ENCODE measurements around the gene SLC25A13.
A peak's percentile ranks its signal among the peaks of the same experiment; 100 is the strongest.

SLC25A13 gene

DNA sequence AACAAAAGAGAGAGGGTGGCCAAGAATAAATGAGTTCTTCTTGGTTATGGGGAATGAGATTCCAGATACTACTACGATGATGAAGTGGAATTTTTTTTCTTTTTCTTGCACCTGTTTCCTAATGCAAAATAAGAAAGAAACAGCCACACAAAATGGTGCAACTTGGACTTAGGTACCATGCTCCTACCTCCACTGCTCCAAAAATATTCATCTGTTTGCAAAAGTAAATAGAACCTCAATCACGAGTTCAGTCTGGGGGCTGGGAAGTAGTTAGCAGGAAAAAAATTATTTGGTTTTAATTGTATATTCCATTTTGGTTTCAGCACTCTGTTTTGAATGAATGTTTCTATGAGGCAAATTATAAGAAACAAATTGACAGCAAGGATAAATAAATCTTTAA lies 73.5 kb downstream of the SLC25A13 start:
- Histone ChIP-seq H3K27ac (ENCODE audit: insufficient read depth in 1 of 2, low read depth in 1 of 2, low read length in 2 of 2, poor library complexity in 1 of 2, severe bottlenecking in 2 of 2) (no peak overlapping the region), H3K4me1 (ENCODE audit: control extremely low read depth in 1 of 4, control insufficient read depth in 4 of 4, insufficient read depth in 4 of 4, low read length in 3 of 4) (peaks cover 0 to 1% (median 0%) of the 10 kb centered on the region in 4 experiments), H3K4me3 (ENCODE audit: control insufficient read depth in 1 of 7, extremely low read depth in 1 of 7, insufficient read depth in 4 of 7, low read depth in 2 of 7, low read length in 6 of 7) (no peak overlapping the region), H3K27me3 (replicated peaks in 2 of 5; ENCODE audit: control insufficient read depth in 4 of 5, insufficient read depth in 5 of 5, low read length in 4 of 5) (no peaks in the 10 kb centered on the region), H3K36me3 (ENCODE audit: control insufficient read depth in 4 of 4, insufficient read depth in 4 of 4, low read length in 3 of 4) (peaks cover 0 to 3% (median 1%) of the 10 kb centered on the region in 4 experiments), H3K9me3 (ENCODE audit: control extremely low read depth in 1 of 5, control insufficient read depth in 4 of 5, insufficient read depth in 2 of 5, low read depth in 1 of 5, low read length in 4 of 5) (peaks cover 0 to 5% (median 0%) of the 10 kb centered on the region in 5 experiments)
- no CpG with 5 or more reads among the region's 2 CpGs for WGBS (ENCODE audit: insufficient coverage)
- DNase-seq: no peak
- ChIA-PET CTCF (no interaction called here), POLR2A (no interaction called here)

DNA sequence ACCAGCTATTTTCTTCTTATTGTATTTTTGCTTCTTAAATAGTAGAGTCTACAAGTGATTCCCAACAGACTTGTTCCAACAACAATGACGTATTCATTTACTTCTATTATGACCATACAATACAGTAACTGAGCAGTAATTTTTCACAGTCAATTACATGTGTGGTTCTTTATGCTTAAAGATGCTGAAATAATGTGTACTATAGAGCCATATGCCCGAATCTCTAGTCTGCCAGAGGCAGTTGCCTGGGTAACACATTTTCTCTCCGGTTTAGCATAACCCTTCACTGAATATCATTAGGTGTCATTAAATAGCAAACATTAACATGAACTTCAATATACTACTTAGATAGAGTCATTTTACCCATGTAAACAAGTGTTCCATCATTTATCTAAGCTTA lies 75.0 kb downstream of the SLC25A13 start:
- H3K27me3 ChIP-seq (replicated peaks in 2 of 5; ENCODE audit: control insufficient read depth in 4 of 5, insufficient read depth in 5 of 5, low read length in 4 of 5): no peaks in the 10 kb centered on the region
- 100% methylated on average over 1 of the region's 3 CpGs for WGBS (ENCODE audit: insufficient coverage)
- peaks cover 0 to 5% (median 0%) of the 10 kb centered on the region in 5 experiments for H3K9me3 ChIP-seq (ENCODE audit: control extremely low read depth in 1 of 5, control insufficient read depth in 4 of 5, insufficient read depth in 2 of 5, low read depth in 1 of 5, low read length in 4 of 5)
- H3K4me1 ChIP-seq (ENCODE audit: control extremely low read depth in 1 of 4, control insufficient read depth in 4 of 4, insufficient read depth in 4 of 4, low read length in 3 of 4): peaks cover 0 to 15% (median 5%) of the 10 kb centered on the region in 4 experiments
- ChIA-PET CTCF (no interaction called here), POLR2A (no interaction called here)
- H3K27ac ChIP-seq (ENCODE audit: insufficient read depth in 1 of 2, low read depth in 1 of 2, low read length in 2 of 2, poor library complexity in 1 of 2, severe bottlenecking in 2 of 2): no peak overlapping the region
- no peak for DNase-seq
- peaks cover 0 to 2% (median 0%) of the 10 kb centered on the region in 4 experiments for H3K36me3 ChIP-seq (ENCODE audit: control insufficient read depth in 4 of 4, insufficient read depth in 4 of 4, low read length in 3 of 4)
- H3K4me3 ChIP-seq (ENCODE audit: control insufficient read depth in 1 of 7, extremely low read depth in 1 of 7, insufficient read depth in 4 of 7, low read depth in 2 of 7, low read length in 6 of 7): no peak overlapping the region

DNA sequence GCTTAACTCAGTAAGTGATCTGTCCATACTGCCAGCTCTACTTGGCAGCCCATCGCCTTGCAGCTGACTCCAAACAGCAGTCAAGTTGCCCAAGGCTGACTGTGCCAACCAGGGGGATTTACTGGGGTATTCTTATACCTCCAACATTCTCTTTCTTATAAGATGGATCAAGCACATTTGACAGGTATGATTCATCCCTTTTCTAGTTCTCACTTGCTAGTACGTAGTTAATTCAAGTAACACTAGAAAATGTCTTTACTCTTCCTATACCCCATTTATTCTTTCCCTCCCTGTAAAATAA lies 77.0 kb downstream of the SLC25A13 start:
- Histone ChIP-seq H3K9me3 (ENCODE audit: control extremely low read depth in 1 of 5, control insufficient read depth in 4 of 5, insufficient read depth in 2 of 5, low read depth in 1 of 5, low read length in 4 of 5) (no peaks in the 10 kb centered on the region), H3K27me3 (replicated peaks in 2 of 5; ENCODE audit: control insufficient read depth in 4 of 5, insufficient read depth in 5 of 5, low read length in 4 of 5) (no peaks in the 10 kb centered on the region), H3K4me3 (ENCODE audit: control insufficient read depth in 1 of 7, extremely low read depth in 1 of 7, insufficient read depth in 4 of 7, low read depth in 2 of 7, low read length in 6 of 7) (no peak overlapping the region), H3K36me3 (ENCODE audit: control insufficient read depth in 4 of 4, insufficient read depth in 4 of 4, low read length in 3 of 4) (no peaks in the 10 kb centered on the region), H3K4me1 (ENCODE audit: control extremely low read depth in 1 of 4, control insufficient read depth in 4 of 4, insufficient read depth in 4 of 4, low read length in 3 of 4) (peaks cover 0 to 25% (median 7%) of the 10 kb centered on the region in 4 experiments), H3K27ac (ENCODE audit: insufficient read depth in 1 of 2, low read depth in 1 of 2, low read length in 2 of 2, poor library complexity in 1 of 2, severe bottlenecking in 2 of 2) (no peak overlapping the region)
- CTCF ChIA-PET: no interaction called here
- WGBS (ENCODE audit: insufficient coverage): 100% methylated on average over 1 of the region's 2 CpGs
- POLR2A ChIA-PET: no interaction called here
- no peak for DNase-seq

DNA sequence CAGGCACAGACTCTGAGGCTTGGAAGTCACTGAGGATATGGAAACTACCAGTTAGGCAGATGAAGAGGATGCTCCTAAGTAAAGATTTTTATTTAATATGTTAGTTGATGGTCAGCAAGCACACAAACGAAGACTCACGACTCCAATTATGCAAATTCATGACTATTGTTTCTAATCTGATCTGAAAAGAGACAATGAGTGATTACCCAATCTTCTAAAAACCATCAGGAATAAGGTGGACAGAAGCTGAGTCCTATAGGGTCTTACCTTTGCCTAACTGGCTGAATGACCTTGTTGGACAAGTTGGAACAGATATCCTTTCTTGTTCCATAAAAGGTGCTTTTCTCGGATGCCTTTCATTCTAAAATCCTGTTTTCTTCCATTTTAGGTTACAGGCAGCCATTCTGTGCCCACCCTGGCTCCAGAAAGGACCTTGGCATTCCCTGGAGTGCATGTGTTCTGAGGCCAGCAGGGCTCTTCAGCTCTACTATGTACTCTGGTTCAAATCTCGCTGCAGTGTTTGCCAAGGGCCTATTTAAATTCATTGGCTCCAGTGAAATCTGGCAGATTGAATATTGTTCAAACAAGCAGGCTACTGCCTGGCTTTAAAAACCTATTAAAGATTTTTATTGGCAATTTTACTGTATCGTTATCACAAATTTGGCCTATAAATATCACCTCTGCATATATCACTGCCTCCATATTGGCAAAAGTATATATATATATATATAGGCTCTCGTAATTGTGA lies 77.5 kb downstream of the SLC25A13 start:
- POLR2A ChIA-PET: no interaction called here
- Histone ChIP-seq H3K9me3 (ENCODE audit: control extremely low read depth in 1 of 5, control insufficient read depth in 4 of 5, insufficient read depth in 2 of 5, low read depth in 1 of 5, low read length in 4 of 5) (no peaks in the 10 kb centered on the region), H3K4me3 (ENCODE audit: control insufficient read depth in 1 of 7, extremely low read depth in 1 of 7, insufficient read depth in 4 of 7, low read depth in 2 of 7, low read length in 6 of 7) (no peak overlapping the region), H3K27ac (ENCODE audit: insufficient read depth in 1 of 2, low read depth in 1 of 2, low read length in 2 of 2, poor library complexity in 1 of 2, severe bottlenecking in 2 of 2) (no peak overlapping the region), H3K4me1 (ENCODE audit: control extremely low read depth in 1 of 4, control insufficient read depth in 4 of 4, insufficient read depth in 4 of 4, low read length in 3 of 4) (peaks cover 0 to 25% (median 7%) of the 10 kb centered on the region in 4 experiments), H3K27me3 (replicated peaks in 2 of 5; ENCODE audit: control insufficient read depth in 4 of 5, insufficient read depth in 5 of 5, low read length in 4 of 5) (no peaks in the 10 kb centered on the region), H3K36me3 (ENCODE audit: control insufficient read depth in 4 of 4, insufficient read depth in 4 of 4, low read length in 3 of 4) (no peaks in the 10 kb centered on the region)
- 96% methylated on average over 2 of the region's 6 CpGs for WGBS (ENCODE audit: insufficient coverage)
- CTCF ChIA-PET: no interaction called here
- no peak for DNase-seq

DNA sequence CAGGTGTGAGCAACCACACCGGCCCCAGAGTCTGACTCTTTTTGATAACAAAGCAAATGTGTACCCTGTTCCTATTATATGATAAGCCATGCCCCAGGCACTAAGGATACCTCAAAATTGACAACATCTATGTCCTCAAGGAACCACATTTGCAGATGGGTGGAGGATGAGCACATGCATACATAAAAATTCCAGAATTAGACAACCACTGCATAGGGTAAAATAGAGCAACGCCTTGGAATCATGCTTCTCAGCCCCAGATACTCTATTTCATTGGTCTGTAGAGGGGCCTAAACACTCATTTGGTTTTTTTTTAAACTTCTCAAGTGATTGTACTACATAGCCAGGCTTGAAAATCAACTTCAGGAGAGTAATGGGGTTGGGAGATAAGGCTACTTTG lies 78.7 kb downstream of the SLC25A13 start:
- no peak for DNase-seq
- WGBS (ENCODE audit: insufficient coverage): 100% methylated on average over 2 of the region's 2 CpGs

DNA sequence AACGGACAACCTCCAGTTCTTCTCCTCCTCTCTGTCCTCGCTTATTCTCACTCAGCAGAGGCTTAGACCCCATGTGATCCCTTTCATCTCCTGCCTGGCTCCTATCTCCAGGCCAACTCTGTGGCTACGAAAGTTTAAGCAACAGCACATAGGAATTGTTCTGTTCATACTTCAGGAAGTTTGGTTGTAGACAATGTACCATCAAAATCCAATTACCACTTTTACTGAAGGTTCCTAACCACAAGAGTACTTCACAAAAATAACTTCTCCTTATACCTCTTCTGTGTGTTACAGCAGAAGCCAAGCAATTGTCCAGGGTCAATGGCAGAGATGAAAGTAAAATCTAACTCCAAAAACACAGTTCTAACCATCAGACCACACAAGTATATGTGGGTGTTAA lies 80.0 kb downstream of the SLC25A13 start:
- ChIA-PET POLR2A (no interaction called here), CTCF (no interaction called here)
- no peak overlapping the region for H3K27ac ChIP-seq (ENCODE audit: insufficient read depth in 1 of 2, low read depth in 1 of 2, low read length in 2 of 2, poor library complexity in 1 of 2, severe bottlenecking in 2 of 2)
- H3K4me3 ChIP-seq (ENCODE audit: control insufficient read depth in 1 of 7, extremely low read depth in 1 of 7, insufficient read depth in 4 of 7, low read depth in 2 of 7, low read length in 6 of 7): no peak overlapping the region
- no peaks in the 10 kb centered on the region for H3K9me3 ChIP-seq (ENCODE audit: control extremely low read depth in 1 of 5, control insufficient read depth in 4 of 5, insufficient read depth in 2 of 5, low read depth in 1 of 5, low read length in 4 of 5)
- peak; percentile 3 to 55 (median 54) for DNase-seq
- H3K36me3 ChIP-seq (ENCODE audit: control insufficient read depth in 4 of 4, insufficient read depth in 4 of 4, low read length in 3 of 4): no peaks in the 10 kb centered on the region
- WGBS (ENCODE audit: insufficient coverage): 85% methylated on average over 2 of the region's 3 CpGs
- no peaks in the 10 kb centered on the region for H3K27me3 ChIP-seq (replicated peaks in 2 of 5; ENCODE audit: control insufficient read depth in 4 of 5, insufficient read depth in 5 of 5, low read length in 4 of 5)
- H3K4me1 ChIP-seq (ENCODE audit: control extremely low read depth in 1 of 4, control insufficient read depth in 4 of 4, insufficient read depth in 4 of 4, low read length in 3 of 4): peaks cover 0 to 25% (median 9%) of the 10 kb centered on the region in 4 experiments

More for the DNA sequence above, 78.7 kb downstream of the SLC25A13 start:
- H3K4me3 ChIP-seq (ENCODE audit: control insufficient read depth in 1 of 7, extremely low read depth in 1 of 7, insufficient read depth in 4 of 7, low read depth in 2 of 7, low read length in 6 of 7): no peak overlapping the region
- H3K9me3 ChIP-seq (ENCODE audit: control extremely low read depth in 1 of 5, control insufficient read depth in 4 of 5, insufficient read depth in 2 of 5, low read depth in 1 of 5, low read length in 4 of 5): no peaks in the 10 kb centered on the region
- H3K27ac ChIP-seq (ENCODE audit: insufficient read depth in 1 of 2, low read depth in 1 of 2, low read length in 2 of 2, poor library complexity in 1 of 2, severe bottlenecking in 2 of 2): no peak overlapping the region
- no peaks in the 10 kb centered on the region for H3K27me3 ChIP-seq (replicated peaks in 2 of 5; ENCODE audit: control insufficient read depth in 4 of 5, insufficient read depth in 5 of 5, low read length in 4 of 5)
- POLR2A ChIA-PET: no interaction called here
- H3K4me1 ChIP-seq (ENCODE audit: control extremely low read depth in 1 of 4, control insufficient read depth in 4 of 4, insufficient read depth in 4 of 4, low read length in 3 of 4): peaks cover 0 to 25% (median 7%) of the 10 kb centered on the region in 4 experiments
- CTCF ChIA-PET: no interaction called here
- no peaks in the 10 kb centered on the region for H3K36me3 ChIP-seq (ENCODE audit: control insufficient read depth in 4 of 4, insufficient read depth in 4 of 4, low read length in 3 of 4)

DNA sequence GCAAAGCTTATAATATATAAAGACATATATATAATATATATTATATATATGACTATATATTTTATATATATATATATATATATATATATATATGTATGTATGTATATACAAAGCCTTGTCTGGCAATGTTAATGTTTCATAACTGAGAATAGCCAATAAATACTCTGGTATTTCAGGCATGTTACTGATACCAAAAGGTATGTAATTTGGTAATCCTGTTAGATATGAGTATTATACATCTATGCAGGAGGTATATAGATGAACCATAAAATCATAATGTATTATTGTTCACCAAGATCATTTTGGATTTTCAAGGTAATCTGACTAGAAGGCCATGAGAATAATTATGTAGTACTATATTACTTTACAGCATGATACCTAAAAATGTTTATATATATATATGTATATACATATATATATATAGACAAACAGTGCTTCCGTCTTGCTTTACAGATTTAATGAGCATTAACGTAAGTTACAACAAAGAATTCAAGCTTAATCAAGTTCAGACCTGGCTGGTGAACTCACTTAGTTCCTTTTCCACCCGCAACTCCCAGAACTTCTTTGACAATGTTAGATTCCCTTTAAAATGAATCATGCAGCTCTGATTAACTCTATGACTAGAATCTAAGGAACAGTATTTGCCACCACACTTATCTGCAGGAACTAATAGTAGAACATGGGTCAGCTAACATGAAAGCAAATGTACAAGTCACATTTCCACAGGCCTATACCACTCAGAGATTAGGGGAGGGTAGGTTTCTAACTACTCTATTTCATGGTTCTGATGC lies 82.7 kb downstream of the SLC25A13 start:
- no peak overlapping the region for H3K27ac ChIP-seq (ENCODE audit: insufficient read depth in 1 of 2, low read depth in 1 of 2, low read length in 2 of 2, poor library complexity in 1 of 2, severe bottlenecking in 2 of 2)
- H3K27me3 ChIP-seq (replicated peaks in 2 of 5; ENCODE audit: control insufficient read depth in 4 of 5, insufficient read depth in 5 of 5, low read length in 4 of 5): no peaks in the 10 kb centered on the region
- CTCF ChIA-PET: no interaction called here
- no peak overlapping the region for H3K4me3 ChIP-seq (ENCODE audit: control insufficient read depth in 1 of 7, extremely low read depth in 1 of 7, insufficient read depth in 4 of 7, low read depth in 2 of 7, low read length in 6 of 7)
- H3K4me1 ChIP-seq (ENCODE audit: control extremely low read depth in 1 of 4, control insufficient read depth in 4 of 4, insufficient read depth in 4 of 4, low read length in 3 of 4): peaks cover 0 to 34% (median 18%) of the 10 kb centered on the region in 4 experiments
- H3K9me3 ChIP-seq (ENCODE audit: control extremely low read depth in 1 of 5, control insufficient read depth in 4 of 5, insufficient read depth in 2 of 5, low read depth in 1 of 5, low read length in 4 of 5): no peaks in the 10 kb centered on the region
- WGBS (ENCODE audit: insufficient coverage): 100% methylated on average over 2 of the region's 3 CpGs
- DNase-seq: no peak
- peaks cover 0 to 3% (median 1%) of the 10 kb centered on the region in 4 experiments for H3K36me3 ChIP-seq (ENCODE audit: control insufficient read depth in 4 of 4, insufficient read depth in 4 of 4, low read length in 3 of 4)
- POLR2A ChIA-PET: no interaction called here
